ENCODE results near the gene PDE1C.
A peak's percentile ranks its signal among the peaks of the same experiment; 100 is the strongest.

The PDE1C gene

GRCh38 chr7:32047801-32048200 lies 22.4 kb downstream of the PDE1C start:
- Histone ChIP-seq H3K18ac (ENCODE audit: low read depth in 1 of 2, low read length in 2 of 2) (no peak overlapping the region), H4K91ac (ENCODE audit: low read length) (no peak overlapping the region), H3K4me2 (ENCODE audit: low read length, poor library complexity, severe bottlenecking) (no peak overlapping the region), H3K27ac (ENCODE audit: low read length, poor library complexity, severe bottlenecking) (peak overlapping the region; percentile 16), H2BK5ac (ENCODE audit: low read depth, low read length, poor library complexity, severe bottlenecking) (no peak overlapping the region), H3K4me1 (ENCODE audit: control insufficient read depth, insufficient read depth, low read depth, low read length) (peaks cover 9% of the 10 kb centered on the region), H3K79me1 (replicated peaks; ENCODE audit: low read length, poor library complexity, severe bottlenecking) (peaks cover 9% of the 10 kb centered on the region), H2BK15ac (ENCODE audit: low read depth, poor library complexity, severe bottlenecking) (no peak overlapping the region), H3K36me3 (ENCODE audit: control insufficient read depth in 1 of 2, insufficient read depth in 2 of 2, low read depth in 1 of 2, low read length in 2 of 2) (peaks cover 0 to 4% of the 10 kb centered on the region in 2 experiments), H3K9ac (ENCODE audit: low read length) (no peak overlapping the region), H2BK12ac (ENCODE audit: low read length in 2 of 2) (no peak overlapping the region), H3K4ac (ENCODE audit: low read depth in 1 of 2, low read length in 2 of 2) (no peak overlapping the region), H2BK120ac (ENCODE audit: low read depth, low read length) (no peak overlapping the region), H3K23ac (ENCODE audit: low read length in 2 of 2) (no peak overlapping the region), H4K8ac (ENCODE audit: low read length) (no peak overlapping the region), H3K9me3 (ENCODE audit: control insufficient read depth, low read length) (no peaks in the 10 kb centered on the region), H3K14ac (ENCODE audit: low read length in 2 of 2) (no peak overlapping the region), H3K4me3 (ENCODE audit: insufficient read depth in 1 of 2, low read depth in 1 of 2, low read length in 2 of 2) (no peak overlapping the region), H2AK5ac (ENCODE audit: low read length, severe bottlenecking) (no peak overlapping the region), H3K27me3 (ENCODE audit: control insufficient read depth in 1 of 2, insufficient read depth in 1 of 2, low read length in 2 of 2) (no peaks in the 10 kb centered on the region), H2AFZ (ENCODE audit: low read depth, low read length) (no peak overlapping the region)
- peak; percentile 34 for DNase-seq

- no peak overlapping the region for H2AFZ ChIP-seq (ENCODE audit: low read depth, low read length)
- no peak overlapping the region for H3K18ac ChIP-seq (ENCODE audit: low read depth in 1 of 2, low read length in 2 of 2)
- H3K14ac ChIP-seq (ENCODE audit: low read length in 2 of 2): no peak overlapping the region
- no peak overlapping the region for H3K4ac ChIP-seq (ENCODE audit: low read depth in 1 of 2, low read length in 2 of 2)
- H2BK5ac ChIP-seq (ENCODE audit: low read depth, low read length, poor library complexity, severe bottlenecking): no peak overlapping the region
- 98% methylated on average over 3 of the region's 3 CpGs for WGBS
- no peak overlapping the region for H4K91ac ChIP-seq (ENCODE audit: low read length)
- H3K9me3 ChIP-seq (ENCODE audit: control insufficient read depth, low read length): no peaks in the 10 kb centered on the region
- no peak overlapping the region for H3K4me2 ChIP-seq (ENCODE audit: low read length, poor library complexity, severe bottlenecking)
- H3K27ac ChIP-seq (ENCODE audit: low read length, poor library complexity, severe bottlenecking): peak overlapping the region; percentile 22
- peaks cover 0 to 4% of the 10 kb centered on the region in 2 experiments for H3K36me3 ChIP-seq (ENCODE audit: control insufficient read depth in 1 of 2, insufficient read depth in 2 of 2, low read depth in 1 of 2, low read length in 2 of 2)
- H3K9ac ChIP-seq (ENCODE audit: low read length): no peak overlapping the region
- H3K23ac ChIP-seq (ENCODE audit: low read length in 2 of 2): no peak overlapping the region
- DNase-seq: no peak
- H2BK15ac ChIP-seq (ENCODE audit: low read depth, poor library complexity, severe bottlenecking): no peak overlapping the region
- H3K4me3 ChIP-seq (ENCODE audit: insufficient read depth in 1 of 2, low read depth in 1 of 2, low read length in 2 of 2): no peak overlapping the region
- no peak overlapping the region for H4K8ac ChIP-seq (ENCODE audit: low read length)
- peaks cover 10% of the 10 kb centered on the region for H3K79me1 ChIP-seq (replicated peaks; ENCODE audit: low read length, poor library complexity, severe bottlenecking)
- no peaks in the 10 kb centered on the region for H3K27me3 ChIP-seq (ENCODE audit: control insufficient read depth in 1 of 2, insufficient read depth in 1 of 2, low read length in 2 of 2)
- H2AK5ac ChIP-seq (ENCODE audit: low read length, severe bottlenecking): no peak overlapping the region
- no peak overlapping the region for H2BK12ac ChIP-seq (ENCODE audit: low read length in 2 of 2)
- H3K4me1 ChIP-seq (ENCODE audit: control insufficient read depth, insufficient read depth, low read depth, low read length): peaks cover 9% of the 10 kb centered on the region
- no peak overlapping the region for H2BK120ac ChIP-seq (ENCODE audit: low read depth, low read length)
Measured at GRCh38 chr7:32047075-32047474, 23.1 kb downstream of the PDE1C start.

DNA sequence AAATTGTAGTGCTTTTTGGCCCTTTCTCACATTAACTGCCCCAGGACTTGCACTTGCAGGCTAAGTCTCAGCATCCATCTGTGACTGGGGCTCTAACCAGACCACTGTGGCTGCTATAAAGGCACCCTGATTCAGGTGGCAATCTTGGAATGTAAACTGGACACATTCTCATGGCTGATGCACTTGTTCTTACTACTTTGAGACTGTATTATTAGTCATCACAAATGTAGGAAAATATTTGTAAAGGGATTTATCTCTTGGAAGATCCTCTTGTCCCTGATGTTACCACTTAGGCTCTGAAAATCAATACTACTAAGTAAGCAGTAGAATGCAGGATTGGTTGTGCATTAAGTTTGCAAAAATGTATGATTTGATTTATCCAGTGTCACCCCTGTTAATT lies 25.0 kb downstream of the PDE1C start:
- Histone ChIP-seq H2BK12ac (ENCODE audit: low read length in 2 of 2) (peak overlapping the region; percentile 6 to 61), H3K14ac (ENCODE audit: low read length in 2 of 2) (no peak overlapping the region), H3K4me1 (ENCODE audit: control insufficient read depth, insufficient read depth, low read depth, low read length) (peaks cover 9% of the 10 kb centered on the region), H3K27ac (ENCODE audit: low read length, poor library complexity, severe bottlenecking) (no peak overlapping the region), H4K91ac (ENCODE audit: low read length) (no peak overlapping the region), H2BK120ac (ENCODE audit: low read depth, low read length) (no peak overlapping the region), H3K79me1 (replicated peaks; ENCODE audit: low read length, poor library complexity, severe bottlenecking) (peaks cover 21% of the 10 kb centered on the region), H2AK5ac (ENCODE audit: low read length, severe bottlenecking) (peak overlapping the region; percentile 68), H2AFZ (ENCODE audit: low read depth, low read length) (no peak overlapping the region), H3K36me3 (ENCODE audit: control insufficient read depth in 1 of 2, insufficient read depth in 2 of 2, low read depth in 1 of 2, low read length in 2 of 2) (no peaks in the 10 kb centered on the region), H3K9me3 (ENCODE audit: control insufficient read depth, low read length) (no peaks in the 10 kb centered on the region), H3K18ac (ENCODE audit: low read depth in 1 of 2, low read length in 2 of 2) (no peak overlapping the region), H2BK15ac (ENCODE audit: low read depth, poor library complexity, severe bottlenecking) (no peak overlapping the region), H3K9ac (ENCODE audit: low read length) (no peak overlapping the region), H3K4me3 (ENCODE audit: insufficient read depth in 1 of 2, low read depth in 1 of 2, low read length in 2 of 2) (no peak overlapping the region), H3K4me2 (ENCODE audit: low read length, poor library complexity, severe bottlenecking) (no peak overlapping the region), H3K27me3 (ENCODE audit: control insufficient read depth in 1 of 2, insufficient read depth in 1 of 2, low read length in 2 of 2) (no peaks in the 10 kb centered on the region), H3K23ac (ENCODE audit: low read length in 2 of 2) (no peak overlapping the region), H3K4ac (ENCODE audit: low read depth in 1 of 2, low read length in 2 of 2) (no peak overlapping the region), H2BK5ac (ENCODE audit: low read depth, low read length, poor library complexity, severe bottlenecking) (no peak overlapping the region), H4K8ac (ENCODE audit: low read length) (no peak overlapping the region)
- DNase-seq: peak; percentile 14

DNA sequence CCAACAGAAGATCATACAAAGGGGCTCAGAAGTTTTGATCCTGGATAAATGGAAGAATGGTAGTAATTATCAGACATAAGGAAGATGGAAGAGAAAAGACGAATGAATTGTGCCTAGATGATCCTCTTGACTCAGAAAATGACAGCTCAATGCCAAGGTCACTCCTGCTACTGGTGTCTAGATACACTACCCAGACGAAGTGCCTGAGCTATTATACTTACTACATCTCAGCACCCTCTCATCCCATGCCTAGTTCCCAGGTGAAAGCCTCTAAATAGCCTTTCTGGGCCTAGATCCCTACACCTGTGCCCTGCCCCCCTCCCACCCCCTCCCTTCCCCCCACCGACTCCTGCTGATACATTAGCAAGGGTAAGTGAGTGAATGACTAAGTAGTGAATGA lies 25.5 kb downstream of the PDE1C start:
- H3K4me3 ChIP-seq (ENCODE audit: insufficient read depth in 1 of 2, low read depth in 1 of 2, low read length in 2 of 2): no peak overlapping the region
- H3K27ac ChIP-seq (ENCODE audit: low read length, poor library complexity, severe bottlenecking): no peak overlapping the region
- H3K79me1 ChIP-seq (replicated peaks; ENCODE audit: low read length, poor library complexity, severe bottlenecking): peaks cover 21% of the 10 kb centered on the region
- DNase-seq: no peak
- no peak overlapping the region for H3K14ac ChIP-seq (ENCODE audit: low read length in 2 of 2)
- H2BK5ac ChIP-seq (ENCODE audit: low read depth, low read length, poor library complexity, severe bottlenecking): no peak overlapping the region
- H2BK12ac ChIP-seq (ENCODE audit: low read length in 2 of 2): no peak overlapping the region
- no peak overlapping the region for H3K9ac ChIP-seq (ENCODE audit: low read length)
- H3K23ac ChIP-seq (ENCODE audit: low read length in 2 of 2): no peak overlapping the region
- no peak overlapping the region for H2AK5ac ChIP-seq (ENCODE audit: low read length, severe bottlenecking)
- H3K36me3 ChIP-seq (ENCODE audit: control insufficient read depth in 1 of 2, insufficient read depth in 2 of 2, low read depth in 1 of 2, low read length in 2 of 2): no peaks in the 10 kb centered on the region
- no peak overlapping the region for H2AFZ ChIP-seq (ENCODE audit: low read depth, low read length)
- no peak overlapping the region for H2BK120ac ChIP-seq (ENCODE audit: low read depth, low read length)
- no peaks in the 10 kb centered on the region for H3K27me3 ChIP-seq (ENCODE audit: control insufficient read depth in 1 of 2, insufficient read depth in 1 of 2, low read length in 2 of 2)
- no peak overlapping the region for H2BK15ac ChIP-seq (ENCODE audit: low read depth, poor library complexity, severe bottlenecking)
- WGBS: 90% methylated on average over 2 of the region's 3 CpGs
- H4K91ac ChIP-seq (ENCODE audit: low read length): no peak overlapping the region
- H4K8ac ChIP-seq (ENCODE audit: low read length): no peak overlapping the region
- no peaks in the 10 kb centered on the region for H3K9me3 ChIP-seq (ENCODE audit: control insufficient read depth, low read length)
- peaks cover 9% of the 10 kb centered on the region for H3K4me1 ChIP-seq (ENCODE audit: control insufficient read depth, insufficient read depth, low read depth, low read length)
- H3K4ac ChIP-seq (ENCODE audit: low read depth in 1 of 2, low read length in 2 of 2): no peak overlapping the region
- H3K18ac ChIP-seq (ENCODE audit: low read depth in 1 of 2, low read length in 2 of 2): no peak overlapping the region
- no peak overlapping the region for H3K4me2 ChIP-seq (ENCODE audit: low read length, poor library complexity, severe bottlenecking)

All from mesenchymal stem cell (in vitro differentiated cells and primary cell).